GM23248 (cell line): Measurements from ENCODE around the gene CRNKL1. TPM values are rescaled to one million over a fixed set of nuclear protein-coding genes. Genes with fewer than 3 reads are reported as not detected.

Experiments used
- DNase-seq: peaks from one replicate; pipeline ENCODE4 v3.0.0-alpha.2; 2015
- H2AFZ ChIP-seq: fragments of 200-600 bp; sonication (generic); 2 replicates; pipeline ENCODE4 v1.6.1; 2016; ENCODE audit warnings: antibody characterized with exemption
- H3F3A ChIP-seq: fragments of 200-600 bp; sonication (generic); 2 replicates; pipeline ENCODE4 v1.6.1; 2016; ENCODE audit warnings: mild to moderate bottlenecking, antibody characterized with exemption, mixed run types; ENCODE audit not compliant: insufficient read depth
- H3K27ac ChIP-seq: fragments of 200-600 bp; sonication (generic); 2 replicates; pipeline ENCODE4 v1.5.1; 2016; ENCODE audit warnings: mild to moderate bottlenecking
- H3K27me3 ChIP-seq: fragments of 200-600 bp; sonication (generic); replicated peaks from 2 replicates; pipeline ENCODE4 v1.6.1; 2016; ENCODE audit warnings: mild to moderate bottlenecking; ENCODE audit not compliant: insufficient read depth
- H3K36me3 ChIP-seq: fragments of 200-600 bp; sonication (generic); 2 replicates; pipeline ENCODE4 v1.6.1; 2016; ENCODE audit warnings: low read depth, mild to moderate bottlenecking
- H3K4me1 ChIP-seq: fragments of 200-600 bp; sonication (generic); 2 replicates; pipeline ENCODE4 v1.6.1; 2016; ENCODE audit warnings: mild to moderate bottlenecking; ENCODE audit not compliant: insufficient read depth
- H3K4me2 ChIP-seq: fragments of 200-600 bp; sonication (generic); one replicate; pipeline ENCODE4 v1.6.1; 2016; ENCODE audit warnings: mild to moderate bottlenecking; ENCODE audit not compliant: unreplicated experiment
- H3K4me3 ChIP-seq: fragments of 200-600 bp; sonication (generic); 2 replicates; pipeline ENCODE4 v1.5.1; 2016; ENCODE audit warnings: mild to moderate bottlenecking
- H3K79me2 ChIP-seq: fragments of 200-600 bp; sonication (generic); 2 replicates; pipeline ENCODE4 v1.6.1; 2016; ENCODE audit warnings: mild to moderate bottlenecking; ENCODE audit not compliant: insufficient read depth
- H3K9ac ChIP-seq: fragments of 200-600 bp; sonication (generic); 2 replicates; pipeline ENCODE4 v1.6.1; 2016; ENCODE audit warnings: mild to moderate bottlenecking
- H3K9me2 ChIP-seq: fragments of 200-600 bp; sonication (generic); 2 replicates; pipeline ENCODE4 v1.6.1; 2016; ENCODE audit warnings: mixed run types, mild to moderate bottlenecking, moderate library complexity; ENCODE audit not compliant: insufficient read depth
- H3K9me3 ChIP-seq: fragments of 200-600 bp; sonication (generic); one replicate; pipeline ENCODE4 v1.6.1; 2017; ENCODE audit warnings: low read depth
- H4K20me1 ChIP-seq: fragments of 200-600 bp; sonication (generic); 2 replicates; pipeline ENCODE4 v1.6.0; 2016; ENCODE audit not compliant: insufficient read depth
- EZH2 ChIP-seq: fragments of 200-600 bp; sonication (generic); IDR thresholded peaks from 2 replicates; pipeline ENCODE4 v1.6.1; 2018; ENCODE audit warnings: antibody characterized with exemption, mild to moderate bottlenecking; ENCODE audit not compliant: insufficient read depth, poor library complexity, severe bottlenecking
- EZH2phosphoT487 ChIP-seq: fragments of 200-600 bp; sonication (generic); IDR thresholded peaks from 2 replicates; pipeline ENCODE4 v1.6.1; 2018; ENCODE audit warnings: antibody characterized with exemption, moderate library complexity, mild to moderate bottlenecking, low read depth; ENCODE audit not compliant: insufficient read depth
- WGBS, 2 experiments: methylation state at CpG; one replicate each; pipeline ENCODE4 v1.1.6; 2015 to 2017; ENCODE audit warnings: low lambda C conversion rate in 2 of 2, low coverage in 1 of 2; ENCODE audit errors: missing lambda C conversion rate in 2 of 2; 5-methylcytosine and 5-hydroxymethylcytosine counted together
- in situ Hi-C: fragments of 300-500 bp; cut with MboI; formaldehyde crosslinking; loops from 2 replicates; pipeline ENCODE4 v1.15.0; 2020
- polyA plus RNA-seq: library from polyadenylated mRNA; unstranded; fragments of >200 nt; fragmentation: Nextera tagmentation; extraction: Ambion mirVana; gene quantifications from 2 replicates; pipeline ENCODE4 v1.2.1, GENCODE V29; 2016
- total RNA-seq: library from RNA; depleted of rRNA; stranded (reverse); fragments of >200 nt; shearing (Covaris generic); gene quantifications from 2 replicates; pipeline ENCODE4 v1.2.3, GENCODE V29; 2014

CRNKL1 gene
- total and polyA plus RNA-seq, 2 experiments from 2014 or later: 16.9 to 24.2 TPM

DNA sequence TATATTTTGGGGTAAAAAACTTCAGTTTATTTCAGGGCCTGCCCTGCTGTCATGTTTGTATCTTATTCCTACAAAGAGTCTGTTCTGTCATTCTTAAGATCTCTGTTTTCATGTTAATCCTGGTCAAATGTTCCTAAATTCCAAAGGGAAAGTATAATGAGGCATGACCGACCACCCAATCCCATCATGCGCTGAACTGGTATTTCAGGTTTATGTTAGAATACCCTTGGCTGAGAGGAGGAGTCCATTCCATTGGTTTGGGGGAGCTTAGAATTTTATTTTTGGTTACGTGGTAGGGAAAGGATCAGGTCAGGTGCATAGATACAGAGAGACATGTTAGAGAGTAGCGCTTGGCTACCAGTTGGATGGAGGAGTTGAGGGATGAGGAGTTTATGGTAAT lies 25.8 kb upstream of the CRNKL1 start:
- no peak overlapping the region for H3K4me3 ChIP-seq
- H3K9me2 ChIP-seq: no peaks in the 10 kb centered on the region
- no peak overlapping the region for H3K27ac ChIP-seq
- no peak for TF ChIP-seq EZH2phosphoT487
- no peak for TF ChIP-seq EZH2
- no peaks in the 10 kb centered on the region for H3K9me3 ChIP-seq
- H3K27me3 ChIP-seq: peaks cover 19% of the 10 kb centered on the region
- in situ Hi-C loops: loop anchor here (25.0 kb wide), 1 partner anchor 484 kb away; no protein-coding TSS in a partner anchor
- H4K20me1 ChIP-seq: no peaks in the 10 kb centered on the region
- 0 out of 2 replicates have a peak, but pooled peaks cover 7% of the 10 kb centered on the region for H3K4me1 ChIP-seq
- H3K79me2 ChIP-seq: no peaks in the 10 kb centered on the region
- H3F3A ChIP-seq: no peaks in the 10 kb centered on the region
- no peak overlapping the region for H2AFZ ChIP-seq
- DNase-seq: no peak
- 87 to 95% methylated on average over 4 of the region's 4 CpGs for WGBS, 2 experiments
- H3K36me3 ChIP-seq: no peaks in the 10 kb centered on the region
- H3K9ac ChIP-seq: no peak overlapping the region
- H3K4me2 ChIP-seq: no peak overlapping the region

DNA sequence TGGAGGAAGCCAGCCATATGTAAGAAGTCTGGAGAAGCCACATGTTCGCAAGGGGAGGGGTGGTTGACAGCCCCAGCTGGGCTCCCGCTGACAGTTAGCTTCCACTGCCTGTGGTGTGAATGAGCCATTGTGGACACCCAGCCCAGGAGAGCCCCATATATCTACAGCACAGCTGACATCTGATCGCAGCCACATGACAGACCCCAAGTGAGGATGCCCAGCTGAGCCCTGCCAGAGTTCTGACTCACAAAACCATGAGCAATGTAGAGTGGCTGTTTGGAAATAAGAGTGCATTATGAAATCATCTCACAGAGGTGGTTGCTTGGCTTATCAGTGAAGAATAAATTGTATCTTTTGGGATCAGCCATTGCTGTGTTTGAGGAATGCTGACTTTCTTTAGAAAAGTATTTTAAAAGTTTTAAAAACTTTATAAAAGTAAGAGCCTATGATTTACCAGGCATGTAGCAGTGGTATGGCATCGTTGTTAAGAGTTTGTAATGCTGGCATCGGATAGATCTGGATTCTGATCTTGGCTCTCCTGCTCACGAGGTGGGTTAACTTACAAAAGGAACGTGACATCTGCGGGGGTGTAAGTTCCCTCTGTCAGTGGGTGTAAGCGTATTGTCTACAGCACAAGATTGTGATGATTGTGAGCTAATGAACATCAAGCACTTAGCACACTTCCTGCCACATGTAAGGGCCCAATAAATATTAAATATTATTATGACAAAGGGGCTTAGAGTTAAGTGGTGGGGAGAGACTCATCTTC lies 24.2 kb upstream of the CRNKL1 start:
- TF ChIP-seq EZH2phosphoT487: no peak
- TF ChIP-seq EZH2: no peak
- Histone ChIP-seq H2AFZ (no peak overlapping the region), H3K4me3 (no peak overlapping the region), H4K20me1 (no peaks in the 10 kb centered on the region), H3K4me2 (no peak overlapping the region), H3K9ac (no peak overlapping the region), H3K79me2 (no peaks in the 10 kb centered on the region), H3K27ac (no peak overlapping the region), H3K9me3 (no peaks in the 10 kb centered on the region), H3K9me2 (no peaks in the 10 kb centered on the region), H3K36me3 (no peaks in the 10 kb centered on the region), H3K4me1 (0 out of 2 replicates have a peak, but pooled peaks cover 7% of the 10 kb centered on the region), H3K27me3 (peaks cover 15% of the 10 kb centered on the region), H3F3A (no peaks in the 10 kb centered on the region)
- DNase-seq: peak; percentile 74
- WGBS, 2 experiments: 37 to 42% methylated on average over 9 of the region's 9 CpGs
- in situ Hi-C loops: loop anchor here (25.0 kb wide), 1 partner anchor 486 kb away; no protein-coding TSS in a partner anchor

DNA sequence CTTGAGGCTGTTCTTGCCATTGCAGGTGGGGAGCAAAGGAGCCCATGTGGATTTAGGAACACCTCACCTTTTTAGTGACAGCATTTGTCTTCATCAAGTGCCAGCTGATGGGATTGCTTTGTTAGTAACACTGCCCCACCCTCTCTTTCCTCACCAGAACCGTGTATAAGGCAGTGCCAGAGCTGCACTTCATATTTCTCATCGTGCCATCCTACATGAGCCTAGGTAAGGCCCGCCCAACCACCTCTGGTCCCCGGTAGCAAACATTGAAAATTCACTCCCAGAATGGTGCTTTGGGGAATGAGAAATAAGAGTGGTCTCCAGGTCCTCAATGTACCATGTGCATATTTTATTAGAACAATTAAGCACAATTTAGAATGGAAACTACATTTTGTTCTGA lies 22.8 kb upstream of the CRNKL1 start:
- Histone ChIP-seq H3K79me2 (no peaks in the 10 kb centered on the region), H3F3A (no peaks in the 10 kb centered on the region), H3K4me3 (no peak overlapping the region), H3K9ac (no peak overlapping the region), H2AFZ (no peak overlapping the region), H3K27me3 (peaks cover 9% of the 10 kb centered on the region), H3K4me1 (0 out of 2 replicates have a peak, but pooled peaks cover 7% of the 10 kb centered on the region), H3K27ac (no peak overlapping the region), H3K9me3 (no peaks in the 10 kb centered on the region), H3K9me2 (no peaks in the 10 kb centered on the region), H4K20me1 (no peaks in the 10 kb centered on the region), H3K36me3 (no peaks in the 10 kb centered on the region), H3K4me2 (no peak overlapping the region)
- in situ Hi-C loops: loop anchor here (25.0 kb wide), 1 partner anchor 487 kb away; no protein-coding TSS in a partner anchor
- 89% methylated on average over 4 of the region's 4 CpGs for WGBS, 2 experiments
- DNase-seq: no peak
- TF ChIP-seq EZH2 (no peak), EZH2phosphoT487 (no peak)

DNA sequence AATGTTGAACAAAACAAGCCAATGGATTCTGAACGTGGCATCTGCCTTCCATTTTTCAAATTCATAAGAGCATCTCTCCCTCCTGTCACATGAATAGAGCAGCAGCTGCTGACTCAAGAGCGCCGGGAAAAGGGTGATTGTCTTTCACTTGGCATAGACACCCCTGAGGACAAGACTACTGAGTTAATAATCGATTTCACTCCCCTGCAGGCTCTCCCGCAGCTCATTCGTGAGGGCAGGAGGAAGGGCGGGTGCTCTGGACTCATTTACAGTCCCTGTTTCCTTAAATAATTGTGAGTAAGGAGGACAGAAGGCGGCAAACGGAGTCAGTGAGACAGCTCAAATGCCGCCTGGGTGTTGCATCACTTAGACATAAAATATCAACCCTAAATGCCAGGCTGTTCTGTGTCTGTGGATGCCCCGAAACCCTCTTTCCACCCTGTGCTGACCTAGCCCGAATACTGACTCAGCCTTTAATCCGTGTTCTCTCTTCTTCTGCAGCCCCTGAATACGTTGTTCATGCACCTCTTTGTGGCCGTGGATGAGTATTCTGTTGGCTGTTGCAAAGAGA lies 21.6 kb upstream of the CRNKL1 start:
- in situ Hi-C loops: no loop called here

More for the DNA sequence above, 21.6 kb upstream of the CRNKL1 start:
- Histone ChIP-seq H3K4me2 (no peak overlapping the region), H4K20me1 (no peaks in the 10 kb centered on the region), H3K27ac (no peak overlapping the region), H3K9ac (no peak overlapping the region), H3F3A (no peaks in the 10 kb centered on the region), H3K79me2 (no peaks in the 10 kb centered on the region), H3K4me3 (no peak overlapping the region), H3K9me3 (no peaks in the 10 kb centered on the region), H3K36me3 (no peaks in the 10 kb centered on the region), H2AFZ (no peak overlapping the region), H3K4me1 (0 out of 2 replicates have a peak, but pooled peaks cover 7% of the 10 kb centered on the region), H3K27me3 (peaks cover 9% of the 10 kb centered on the region), H3K9me2 (no peaks in the 10 kb centered on the region)
- WGBS, 2 experiments: 41 to 42% methylated on average over 15 of the region's 15 CpGs
- no peak for DNase-seq
- TF ChIP-seq EZH2phosphoT487 (no peak), EZH2 (no peak)
